ENCODE results near the gene UNC13B.
"Not testable (repeated sequence)": the region's sequence is repeated elsewhere in the genome, so short reads cannot be mapped to it uniquely, and the experiment has no call there.

Gene UNC13B

GRCh38 chr9:35232867-35233544 lies 71.2 kb downstream of the UNC13B start:
- no peak for DNase-seq (ENCODE audit: low spot score)
- Histone ChIP-seq H3K4me1 (ENCODE audit: insufficient read depth, poor library complexity, severe bottlenecking) (no peaks in the 10 kb centered on the region), H3K27ac (ENCODE audit: poor library complexity, severe bottlenecking) (no peak overlapping the region), H3K9me3 (ENCODE audit: severe bottlenecking) (no peaks in the 10 kb centered on the region), H3K27me3 (ENCODE audit: insufficient read depth, poor library complexity, severe bottlenecking) (no peaks in the 10 kb centered on the region), H3K36me3 (ENCODE audit: low read depth) (no peaks in the 10 kb centered on the region), H3K4me3 (ENCODE audit: severe bottlenecking) (no peak overlapping the region)
- no peak for ATAC-seq (ENCODE audit: low read depth)
- no peak for TF ChIP-seq CTCF (IDR thresholded peaks at IDR 0.05; ENCODE audit: poor library complexity, severe bottlenecking)

GRCh38 chr9:35236692-35237091 lies 74.9 kb downstream of the UNC13B start:
- H3K27me3 ChIP-seq (ENCODE audit: insufficient read depth, poor library complexity, severe bottlenecking) = no peaks in the 10 kb centered on the region
- DNase-seq (ENCODE audit: low spot score) = no peak
- no peaks in the 10 kb centered on the region for H3K9me3 ChIP-seq (ENCODE audit: severe bottlenecking)
- H3K27ac ChIP-seq (ENCODE audit: poor library complexity, severe bottlenecking) = no peak overlapping the region
- TF ChIP-seq CTCF (IDR thresholded peaks at IDR 0.05; ENCODE audit: poor library complexity, severe bottlenecking) = no peak
- H3K36me3 ChIP-seq (ENCODE audit: low read depth) = no peaks in the 10 kb centered on the region
- no peaks in the 10 kb centered on the region for H3K4me1 ChIP-seq (ENCODE audit: insufficient read depth, poor library complexity, severe bottlenecking)
- no peak for ATAC-seq (ENCODE audit: low read depth)
- no peak overlapping the region for H3K4me3 ChIP-seq (ENCODE audit: severe bottlenecking)

GRCh38 chr9:35237311-35237710 lies 75.5 kb downstream of the UNC13B start:
- ATAC-seq (ENCODE audit: low read depth) (no peak), DNase-seq (ENCODE audit: low spot score) (no peak)
- H3K4me3 ChIP-seq (ENCODE audit: severe bottlenecking) = no peak overlapping the region
- H3K27ac ChIP-seq (ENCODE audit: poor library complexity, severe bottlenecking) = no peak overlapping the region
- no peak for TF ChIP-seq CTCF (IDR thresholded peaks at IDR 0.05; ENCODE audit: poor library complexity, severe bottlenecking)
- no peaks in the 10 kb centered on the region for H3K27me3 ChIP-seq (ENCODE audit: insufficient read depth, poor library complexity, severe bottlenecking)
- H3K36me3 ChIP-seq (ENCODE audit: low read depth) = no peaks in the 10 kb centered on the region
- H3K4me1 ChIP-seq (ENCODE audit: insufficient read depth, poor library complexity, severe bottlenecking) = no peaks in the 10 kb centered on the region
- H3K9me3 ChIP-seq (ENCODE audit: severe bottlenecking) = no peaks in the 10 kb centered on the region

GRCh38 chr9:35245945-35246344 lies 84.1 kb downstream of the UNC13B start:
- ATAC-seq (ENCODE audit: low read depth); H3K27me3 ChIP-seq (ENCODE audit: insufficient read depth, poor library complexity, severe bottlenecking); H3K9me3 ChIP-seq (ENCODE audit: severe bottlenecking); DNase-seq (ENCODE audit: low spot score); H3K36me3 ChIP-seq (ENCODE audit: low read depth); H3K4me1 ChIP-seq (ENCODE audit: insufficient read depth, poor library complexity, severe bottlenecking); H3K27ac ChIP-seq (ENCODE audit: poor library complexity, severe bottlenecking); H3K4me3 ChIP-seq (ENCODE audit: severe bottlenecking): not testable (repeated sequence)

GRCh38 chr9:35253075-35253474 lies 91.3 kb downstream of the UNC13B start:
- H3K4me1 ChIP-seq (ENCODE audit: insufficient read depth, poor library complexity, severe bottlenecking) = no peaks in the 10 kb centered on the region
- no peak for DNase-seq (ENCODE audit: low spot score)

More at GRCh38 chr9:35253075-35253474, 91.3 kb downstream of the UNC13B start:
- H3K36me3 ChIP-seq (ENCODE audit: low read depth) = no peaks in the 10 kb centered on the region
- TF ChIP-seq CTCF (IDR thresholded peaks at IDR 0.05; ENCODE audit: poor library complexity, severe bottlenecking) = no peak
- no peak for ATAC-seq (ENCODE audit: low read depth)
- H3K4me3 ChIP-seq (ENCODE audit: severe bottlenecking) = no peak overlapping the region
- H3K27me3 ChIP-seq (ENCODE audit: insufficient read depth, poor library complexity, severe bottlenecking) = no peaks in the 10 kb centered on the region
- H3K9me3 ChIP-seq (ENCODE audit: severe bottlenecking) = no peaks in the 10 kb centered on the region
- H3K27ac ChIP-seq (ENCODE audit: poor library complexity, severe bottlenecking) = no peak overlapping the region
